HG03469 (cell line): Measurements from ENCODE around the gene CNKSR3.

Experiments
- ATAC-seq: cut with Tn5 transposase; IDR thresholded peaks from one replicate; pipeline ENCODE4 v1.9.1; 2021; ENCODE audit warnings: mild to moderate bottlenecking, moderate library complexity, moderate number of reproducible peaks; ENCODE audit not compliant: unreplicated experiment

Gene CNKSR3

GRCh38 chr6:154428897-154429296 lies 81.6 kb downstream of the CNKSR3 start:
- no peak for ATAC-seq

GRCh38 chr6:154427446-154427845 lies 83.0 kb downstream of the CNKSR3 start:
- no peak for ATAC-seq

DNA sequence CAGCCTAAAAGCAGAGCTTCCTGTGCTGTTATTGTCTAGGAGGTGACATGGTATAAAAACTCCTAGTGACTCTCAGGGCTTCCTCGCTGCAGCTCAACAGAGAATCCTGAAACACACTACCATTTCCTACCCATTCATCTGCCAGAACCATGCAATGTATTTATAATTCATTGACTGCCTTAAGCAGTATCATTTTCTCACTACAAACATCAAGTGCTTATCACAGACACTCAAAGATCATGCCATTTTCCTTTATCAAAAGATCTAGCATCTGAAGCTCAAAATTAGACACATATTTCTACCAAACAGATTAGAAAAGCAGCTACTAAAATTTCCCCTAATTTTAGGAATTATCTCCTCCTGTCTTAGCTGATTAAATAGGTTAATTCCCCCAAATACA lies 83.5 kb downstream of the CNKSR3 start:
- no peak for ATAC-seq

DNA sequence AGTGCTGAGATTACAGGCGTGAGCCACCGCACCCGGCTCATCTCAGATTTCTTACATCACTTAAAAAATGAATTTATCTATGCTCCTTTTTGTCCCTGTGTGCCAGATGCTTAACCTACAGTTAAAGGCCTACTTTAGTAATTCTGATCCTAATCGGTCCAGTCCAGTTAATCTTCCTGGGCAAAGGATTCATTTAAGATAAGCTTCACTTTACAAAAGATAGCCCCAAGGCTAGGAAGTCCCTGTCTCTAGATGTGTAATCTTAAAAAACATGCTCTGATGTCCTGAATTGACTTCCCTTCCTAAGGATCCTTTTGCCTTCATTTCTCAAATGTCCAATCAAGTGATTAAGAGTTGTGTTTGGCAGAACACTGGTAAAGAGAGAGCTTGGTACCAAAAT lies 85.5 kb downstream of the CNKSR3 start:
- ATAC-seq: no peak

- no peak for ATAC-seq
Measured at GRCh38 chr6:154414021-154414813, 96.3 kb downstream of the CNKSR3 start.

DNA sequence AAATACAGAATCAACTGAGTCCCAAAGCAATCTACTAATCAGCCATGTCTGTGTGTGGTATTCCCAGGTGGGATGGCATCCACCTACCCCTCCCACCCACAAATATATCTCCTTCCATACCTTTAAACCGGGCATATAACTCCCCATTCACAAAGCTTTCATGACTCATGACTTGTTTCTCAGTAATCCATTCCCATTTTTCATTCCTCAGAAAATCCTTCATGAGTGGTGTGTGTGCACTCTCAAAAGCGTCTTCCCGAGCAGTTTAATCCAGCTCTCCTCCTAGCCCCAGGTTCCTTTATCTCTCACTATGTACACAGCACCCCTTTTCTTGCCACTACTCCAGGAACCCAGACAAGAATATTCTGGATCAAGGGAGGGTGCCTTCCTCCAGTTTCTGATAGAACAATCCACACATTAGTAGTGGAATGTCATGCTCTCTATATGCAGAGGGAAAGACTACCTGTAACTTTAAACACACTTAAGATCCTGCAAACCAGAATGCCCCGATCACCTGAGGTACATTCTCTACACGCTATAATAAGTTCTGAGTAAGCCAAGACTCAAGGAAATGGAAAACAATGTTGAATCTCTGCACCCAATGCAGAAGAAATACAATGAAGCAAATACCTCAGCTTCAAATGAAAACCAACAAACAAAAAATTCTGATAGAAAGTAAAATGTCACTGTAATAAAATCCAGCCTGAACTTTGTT lies 98.2 kb downstream of the CNKSR3 start:
- no peak for ATAC-seq

DNA sequence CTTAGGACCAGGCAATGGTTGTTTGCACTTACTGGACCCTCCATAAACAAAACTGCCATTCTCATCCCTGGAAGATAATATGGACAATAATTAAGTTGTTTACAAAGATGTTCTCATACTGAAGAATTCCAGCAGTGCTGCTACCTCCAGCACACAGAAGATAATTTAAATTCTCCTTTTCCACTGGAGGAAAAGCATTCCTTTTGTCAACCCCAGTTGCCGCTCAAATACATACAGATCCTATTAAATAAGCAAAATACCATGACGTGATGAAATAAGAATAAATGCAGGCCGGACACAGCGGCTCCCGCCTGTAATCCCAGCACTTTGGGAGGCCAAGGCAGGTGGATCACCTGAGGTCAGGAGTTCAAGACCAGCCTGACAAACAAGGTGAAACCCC lies 99.4 kb downstream of the CNKSR3 start:
- no peak for ATAC-seq

GRCh38 chr6:154410619-154411072 lies 99.8 kb downstream of the CNKSR3 start:
- ATAC-seq: no peak

DNA sequence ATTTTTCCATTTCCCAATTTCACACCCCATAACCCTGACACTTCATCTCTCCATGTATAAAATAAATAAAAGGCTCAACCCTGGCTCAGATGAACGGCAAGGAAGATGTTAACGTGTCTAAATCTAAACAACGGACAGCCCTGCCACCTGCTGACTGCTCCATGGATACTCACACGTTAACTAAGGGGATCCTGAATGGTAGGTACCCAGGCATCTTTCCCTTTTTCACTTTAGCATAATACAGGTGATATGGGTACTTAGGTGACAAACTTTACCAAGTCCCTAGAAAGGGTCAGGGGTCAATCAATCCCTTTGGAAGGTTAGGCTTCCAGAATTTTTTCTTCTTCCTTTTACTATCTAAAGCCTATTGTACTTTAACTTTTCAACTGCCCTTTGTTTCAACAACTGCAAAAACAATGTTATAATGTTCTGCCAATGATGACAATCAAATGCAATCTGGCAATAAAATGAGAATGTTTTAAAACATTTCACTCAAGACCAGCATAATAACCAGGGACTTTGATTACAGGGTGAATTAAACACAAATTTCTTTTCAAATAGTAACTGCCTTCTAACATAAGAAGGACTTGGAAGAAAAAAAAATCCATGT lies 101.5 kb downstream of the CNKSR3 start:
- no peak for ATAC-seq

DNA sequence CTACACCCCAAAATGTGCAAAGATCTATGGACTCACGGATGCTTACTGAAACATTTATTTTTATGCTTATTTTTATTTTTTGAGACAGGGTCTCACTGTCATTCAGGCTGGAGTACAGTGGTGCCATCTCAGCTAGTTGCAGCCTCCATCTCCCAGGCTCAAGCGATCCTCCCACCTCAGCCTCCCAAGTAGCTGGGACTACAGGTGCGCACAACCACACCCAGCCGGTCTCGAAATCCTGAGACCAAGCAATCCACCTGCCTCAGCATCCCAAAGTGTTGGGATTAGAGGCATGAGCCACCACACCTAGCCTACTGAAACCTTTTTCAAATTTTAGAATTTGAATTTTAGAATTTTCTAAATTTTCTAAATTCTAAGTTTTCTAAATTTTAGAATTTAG lies 103.0 kb downstream of the CNKSR3 start:
- ATAC-seq: no peak

- no peak for ATAC-seq
Measured at GRCh38 chr6:154406869-154407268, 103.6 kb downstream of the CNKSR3 start.

GRCh38 chr6:154406301-154406700 lies 104.2 kb downstream of the CNKSR3 start:
- no peak for ATAC-seq

- ATAC-seq: no peak
Measured at GRCh38 chr6:154404791-154405400, 105.6 kb downstream of the CNKSR3 start.

DNA sequence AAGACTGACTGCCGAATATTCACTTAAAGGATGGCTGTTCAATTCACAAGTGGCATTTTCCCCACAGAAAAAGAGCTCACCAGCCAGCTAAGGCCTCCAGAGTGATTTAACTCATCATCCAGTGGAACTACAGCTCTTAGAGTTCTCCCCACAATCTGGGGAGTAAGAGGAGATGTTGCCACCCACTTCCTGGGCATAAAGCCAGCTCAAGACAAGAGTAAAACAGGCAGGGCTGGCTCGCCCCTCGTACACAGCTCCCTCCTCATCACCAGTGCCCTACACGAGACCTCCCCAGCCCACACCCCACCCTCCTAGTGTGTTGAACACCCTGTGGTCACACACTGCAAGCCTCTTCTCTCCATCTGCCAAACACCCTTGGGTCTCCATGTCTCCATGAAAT lies 106.7 kb downstream of the CNKSR3 start:
- ATAC-seq: no peak

DNA sequence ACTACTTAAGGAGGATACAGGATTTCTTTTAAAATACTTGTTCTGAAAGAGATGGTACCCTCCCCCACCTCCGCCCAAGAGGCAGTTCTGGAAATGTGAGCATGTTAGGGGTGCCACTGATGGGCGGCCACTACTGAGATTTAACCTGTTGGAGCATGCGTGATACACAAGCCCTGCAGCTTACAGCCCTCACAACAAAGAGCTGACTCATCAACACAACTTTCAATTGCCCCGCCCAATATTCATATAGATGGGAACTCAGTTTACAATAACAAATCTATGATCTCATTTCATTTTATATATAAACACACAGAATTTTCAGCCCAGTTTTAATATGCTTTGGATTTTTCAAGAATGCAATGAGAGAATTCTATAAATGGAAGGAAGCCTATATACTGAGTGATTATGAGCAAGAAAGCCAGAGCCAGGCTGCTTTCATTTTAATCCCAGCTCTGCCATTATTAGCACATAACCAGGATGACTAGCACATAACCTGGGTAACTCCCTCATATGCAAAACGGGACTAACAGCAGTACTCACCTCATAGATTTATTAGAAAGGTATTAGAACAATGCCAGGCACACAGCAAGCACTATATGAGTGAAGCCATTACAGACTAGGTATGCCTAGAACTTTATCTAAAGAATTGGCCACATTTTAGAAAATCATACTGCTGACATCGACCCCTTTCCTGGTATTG lies 108.3 kb downstream of the CNKSR3 start:
- ATAC-seq: no peak

DNA sequence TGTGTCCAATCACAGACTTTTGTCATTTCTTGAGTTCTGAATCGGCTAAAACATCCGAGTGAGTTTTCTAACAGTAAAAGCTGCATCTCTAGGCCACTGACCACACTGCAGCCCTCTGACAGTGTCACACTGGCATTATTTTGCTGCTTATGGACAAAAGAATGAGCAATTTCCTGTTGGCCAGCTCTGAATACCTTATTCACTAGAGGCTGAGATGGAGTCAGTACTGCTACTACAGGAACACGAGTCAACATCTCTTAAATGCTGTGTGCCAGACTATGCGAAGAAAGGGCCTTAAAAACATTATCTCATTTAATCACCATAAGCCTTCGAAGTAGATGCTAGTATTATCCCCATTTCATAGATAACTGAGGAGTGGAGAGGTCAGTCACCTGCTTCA lies 111.4 kb downstream of the CNKSR3 start:
- ATAC-seq: no peak

GRCh38 chr6:154397491-154398195 lies 112.8 kb downstream of the CNKSR3 start:
- no peak for ATAC-seq

DNA sequence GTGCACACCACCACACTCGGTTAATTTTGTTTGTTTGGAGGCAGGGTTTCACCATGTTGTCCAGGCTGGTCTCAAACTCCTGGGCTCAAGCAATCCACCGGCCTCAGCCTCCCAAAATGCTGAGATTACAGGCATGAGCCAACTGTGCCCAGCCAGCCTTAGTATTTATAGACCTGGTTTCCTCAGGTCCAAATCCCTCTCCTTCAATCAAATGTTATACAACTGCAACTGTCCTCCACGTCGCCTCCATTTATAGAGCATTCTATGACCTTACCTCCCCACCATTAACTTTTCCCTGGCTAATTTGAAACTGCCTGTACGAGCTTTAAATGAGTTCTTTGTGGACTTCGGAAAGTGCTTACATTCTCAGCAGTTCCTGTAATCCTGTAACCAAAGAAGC lies 114.6 kb downstream of the CNKSR3 start:
- ATAC-seq: no peak

- no peak for ATAC-seq
Measured at GRCh38 chr6:154395316-154395715, 115.2 kb downstream of the CNKSR3 start.

GRCh38 chr6:154394571-154394970 lies 115.9 kb downstream of the CNKSR3 start:
- ATAC-seq: no peak
